GM23338 (cell line): Measurements from ENCODE around the gene APOBEC3A. TPM values are rescaled to one million over a fixed set of nuclear protein-coding genes. Genes with fewer than 3 reads are reported as not detected.

Experiments
- ATAC-seq: fragments of 200-7000 bp; cut with Tn5 transposase; 3 replicates; pipeline ENCODE4 v1.9.1; 2020
- DNase-seq: peaks from one replicate; pipeline ENCODE4 v3.0.0-alpha.2; 2015; ENCODE audit warnings: low spot score
- H2AFZ ChIP-seq: fragments of 200-600 bp; sonication (generic); 2 replicates; pipeline ENCODE4 v1.8.0; 2016; ENCODE audit warnings: antibody characterized with exemption, mild to moderate bottlenecking, moderate library complexity
- H3F3A ChIP-seq: fragments of 200-600 bp; sonication (generic); replicated peaks from 2 replicates; pipeline ENCODE4 v1.8.0; 2017; ENCODE audit warnings: antibody characterized with exemption, mixed run types, low read depth
- H3K27ac ChIP-seq: fragments of 200-600 bp; sonication (generic); 2 replicates; pipeline ENCODE4 v1.6.1; 2016; ENCODE audit warnings: low read depth
- H3K27me3 ChIP-seq: fragments of 200-600 bp; sonication (generic); 2 replicates; pipeline ENCODE4 v1.8.0; 2016; ENCODE audit warnings: mild to moderate bottlenecking, mixed run types, moderate library complexity; ENCODE audit not compliant: insufficient read depth
- H3K36me3 ChIP-seq: fragments of 200-600 bp; sonication (generic); 2 replicates; pipeline ENCODE4 v1.8.0; 2016; ENCODE audit warnings: mild to moderate bottlenecking; ENCODE audit not compliant: insufficient read depth
- H3K4me1 ChIP-seq: fragments of 200-600 bp; sonication (generic); 2 replicates; pipeline ENCODE4 v1.8.0; 2016; ENCODE audit warnings: mild to moderate bottlenecking, moderate library complexity; ENCODE audit not compliant: insufficient read depth
- H3K4me2 ChIP-seq: fragments of 200-600 bp; sonication (generic); 2 replicates; pipeline ENCODE4 v1.7.1; 2017; ENCODE audit warnings: mixed run types
- H3K4me3 ChIP-seq: fragments of 200-600 bp; sonication (generic); 2 replicates; pipeline ENCODE4 v1.6.1; 2016; ENCODE audit warnings: mixed run types
- H3K79me2 ChIP-seq: fragments of 200-600 bp; sonication (generic); replicated peaks from 2 replicates; pipeline ENCODE4 v1.8.0; 2017; ENCODE audit warnings: mild to moderate bottlenecking; ENCODE audit not compliant: insufficient read depth
- H3K9me2 ChIP-seq: fragments of 200-600 bp; sonication (generic); 2 replicates; pipeline ENCODE4 v1.8.0; 2017; ENCODE audit not compliant: insufficient read depth
- H4K20me1 ChIP-seq: fragments of 200-600 bp; sonication (generic); replicated peaks from 2 replicates; pipeline ENCODE4 v1.8.0; 2017; ENCODE audit warnings: mild to moderate bottlenecking; ENCODE audit not compliant: insufficient read depth
- H3K27ac Mint-ChIP-seq: 2 replicates; pipeline ENCODE4 v1.8.0; 2020; ENCODE audit warnings: inconsistent platforms, mild to moderate bottlenecking, moderate library complexity, mixed read lengths
- H3K27me3 Mint-ChIP-seq: 3 replicates; pipeline ENCODE4 v1.8.0; 2022; ENCODE audit warnings: low read depth, mild to moderate bottlenecking, moderate library complexity, mixed read lengths, inconsistent platforms; ENCODE audit not compliant: insufficient read depth, poor library complexity
- H3K36me3 Mint-ChIP-seq: 3 replicates; pipeline ENCODE4 v1.8.0; 2021; ENCODE audit warnings: low read depth, mild to moderate bottlenecking, inconsistent platforms, moderate library complexity, mixed read lengths
- H3K4me1 Mint-ChIP-seq: 3 replicates; pipeline ENCODE4 v1.8.0; 2020; ENCODE audit warnings: mild to moderate bottlenecking, inconsistent platforms, mixed read lengths
- H3K4me3 Mint-ChIP-seq: 3 replicates; pipeline ENCODE4 v1.8.0; 2021; ENCODE audit warnings: moderate library complexity, mild to moderate bottlenecking, inconsistent platforms, mixed read lengths
- H3K9me3 Mint-ChIP-seq: 3 replicates; pipeline ENCODE4 v1.8.0; 2020; ENCODE audit warnings: moderate library complexity, mild to moderate bottlenecking, inconsistent platforms, mixed read lengths
- CREB1 ChIP-seq: fragments of 250-450 bp; sonication (Bioruptor Pico); IDR thresholded peaks from 2 replicates; pipeline ENCODE4 v1.5.0; 2020; ENCODE audit warnings: low read depth, mild to moderate bottlenecking, moderate library complexity
- CTCF ChIP-seq, 2 experiments: fragments of 200-600 bp in 1 of 2; sonication (generic) in 1 of 2; conservative IDR thresholded peaks; 2 replicates each; pipeline versions ENCODE4 v1.5.1 to v1.6.1; 2016 to 2017; ENCODE audit warnings: antibody characterized with exemption in 2 of 2, low read depth in 2 of 2, mild to moderate bottlenecking in 2 of 2, moderate library complexity in 1 of 2
- ETS1 ChIP-seq: IDR thresholded peaks from 2 replicates; pipeline ENCODE4 v1.6.1; 2016; ENCODE audit warnings: antibody characterized with exemption
- EZH2 ChIP-seq: fragments of 200-600 bp; sonication (generic); IDR thresholded peaks from one replicate; pipeline ENCODE4 v1.8.0; 2017; ENCODE audit warnings: antibody characterized with exemption, mild to moderate bottlenecking, low read depth; ENCODE audit not compliant: unreplicated experiment
- EZH2phosphoT487 ChIP-seq: fragments of 200-600 bp; sonication (generic); IDR thresholded peaks from one replicate; pipeline ENCODE4 v1.8.1; 2018; ENCODE audit warnings: antibody characterized with exemption; ENCODE audit not compliant: unreplicated experiment
- JUNB ChIP-seq: IDR thresholded peaks from one replicate; pipeline ENCODE4 v1.6.1; 2016; ENCODE audit warnings: antibody characterized with exemption; ENCODE audit not compliant: unreplicated experiment
- NANOG ChIP-seq: IDR thresholded peaks from 2 replicates; pipeline ENCODE4 v1.6.1; 2016; ENCODE audit warnings: antibody characterized with exemption, borderline replicate concordance
- POLR2AphosphoS5 ChIP-seq: IDR thresholded peaks from 2 replicates; pipeline ENCODE4 v1.6.1; 2016; ENCODE audit warnings: antibody characterized with exemption, low read depth
- REST ChIP-seq: IDR thresholded peaks from one replicate; pipeline ENCODE4 v1.6.1; 2018; ENCODE audit warnings: antibody characterized with exemption; ENCODE audit not compliant: unreplicated experiment
- STAT1 ChIP-seq: IDR thresholded peaks from one replicate; pipeline ENCODE4 v1.6.1; 2016; ENCODE audit warnings: antibody characterized with exemption; ENCODE audit not compliant: unreplicated experiment
- ZNF114 ChIP-seq: fragments of 250-450 bp; sonication (Bioruptor Pico); IDR thresholded peaks from 2 replicates; pipeline ENCODE4 v1.5.0; 2020; ENCODE audit warnings: mild to moderate bottlenecking, moderate library complexity
- ZNF331 ChIP-seq: fragments of 250-450 bp; sonication (Bioruptor Pico); IDR thresholded peaks from 2 replicates; pipeline ENCODE4 v1.5.0; 2020; ENCODE audit warnings: low read depth, mild to moderate bottlenecking, moderate library complexity
- ZNF462 ChIP-seq: fragments of 250-450 bp; sonication (Bioruptor Pico); IDR thresholded peaks from 2 replicates; pipeline ENCODE4 v1.5.0; 2020; ENCODE audit warnings: mild to moderate bottlenecking, moderate library complexity
- polyA plus RNA-seq: library from polyadenylated mRNA; unstranded; fragments of >200 nt; fragmentation: Nextera tagmentation; extraction: Ambion mirVana; gene quantifications from 2 replicates; pipeline ENCODE4 v1.2.1, GENCODE V29; 2016
- total RNA-seq: library from RNA; depleted of rRNA; stranded (reverse); fragments of >200 nt; shearing (Covaris generic); gene quantifications from 2 replicates; pipeline ENCODE4 v1.2.3, GENCODE V29; 2014

APOBEC3A gene
- total and polyA plus RNA-seq, 2 experiments from 2014 or later, result 0.21 TPM; not detected in 1

- Histone ChIP-seq H3K4me1 (no peaks in the 10 kb centered on the region), H4K20me1 (no peaks in the 10 kb centered on the region), H3K79me2 (no peaks in the 10 kb centered on the region), H3K27ac (no peak overlapping the region), H3K27me3 (no peaks in the 10 kb centered on the region), H3K36me3 (peaks cover 6% of the 10 kb centered on the region; the same call in 1 of the 2 replicates), H3K4me2 (no peak overlapping the region), H2AFZ (no peak overlapping the region), H3F3A (no peaks in the 10 kb centered on the region), H3K4me3 (no peak overlapping the region), H3K9me2 (no peaks in the 10 kb centered on the region)
- Mint-ChIP-seq H3K27ac (no peak overlapping the region), H3K4me1 (no peaks in the 10 kb centered on the region; the same call in 2 of the 3 replicates), H3K36me3 (peaks cover 24% of the 10 kb centered on the region; the same call in 2 of the 3 replicates), H3K4me3 (no peak overlapping the region), H3K27me3 (peaks cover 5% of the 10 kb centered on the region), H3K9me3 (peaks cover 36% of the 10 kb centered on the region)
- TF ChIP-seq STAT1 (no peak), ZNF462 (CRISPR knock-in tag) (no peak), EZH2 (no peak), JUNB (no peak), EZH2phosphoT487 (no peak), CTCF (conservative IDR thresholded peaks at IDR 0.05; ENCODE audit: low read depth in 2 of 2) (no peak), ETS1 (no peak), CREB1 (CRISPR knock-in tag) (no peak), POLR2AphosphoS5 (no peak), ZNF114 (CRISPR knock-in tag) (no peak), NANOG (no peak), REST (no peak), ZNF331 (CRISPR knock-in tag) (no peak)
- DNase-seq (no peak), ATAC-seq (no peak)
Measured at GRCh38 chr22:38972558-38972957, 15.1 kb downstream of the APOBEC3A start.
